RKO (cell line): Measurements from ENCODE around the gene CDK5R1.

ENCODE experiments used
- DNase-seq: peaks from one replicate; pipeline ENCODE4 v3.0.0-alpha.2; 2016; ENCODE audit warnings: low spot score

Gene CDK5R1

DNA sequence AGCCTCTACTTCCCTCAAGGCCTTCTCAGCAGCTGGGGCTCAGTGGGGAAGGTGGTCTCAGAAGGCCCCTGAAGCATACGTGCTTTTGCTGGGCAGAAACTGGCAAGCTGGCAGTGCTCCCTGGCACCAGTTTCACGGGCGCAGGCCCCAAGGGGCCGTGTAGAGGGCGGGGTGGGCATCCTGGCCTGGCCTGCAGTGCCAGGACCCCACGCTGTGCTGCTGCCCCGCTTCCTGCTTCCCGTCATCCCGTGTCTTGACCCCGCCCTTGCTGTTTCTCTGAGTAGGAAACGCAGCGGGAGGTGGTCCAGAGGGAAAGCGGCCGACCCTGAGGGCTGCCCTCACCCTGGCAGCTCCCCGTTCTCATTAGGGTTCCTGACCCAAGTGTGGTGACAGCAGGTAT, 6.8 kb downstream of the CDK5R1 start:
- DNase-seq, result no peak

DNA sequence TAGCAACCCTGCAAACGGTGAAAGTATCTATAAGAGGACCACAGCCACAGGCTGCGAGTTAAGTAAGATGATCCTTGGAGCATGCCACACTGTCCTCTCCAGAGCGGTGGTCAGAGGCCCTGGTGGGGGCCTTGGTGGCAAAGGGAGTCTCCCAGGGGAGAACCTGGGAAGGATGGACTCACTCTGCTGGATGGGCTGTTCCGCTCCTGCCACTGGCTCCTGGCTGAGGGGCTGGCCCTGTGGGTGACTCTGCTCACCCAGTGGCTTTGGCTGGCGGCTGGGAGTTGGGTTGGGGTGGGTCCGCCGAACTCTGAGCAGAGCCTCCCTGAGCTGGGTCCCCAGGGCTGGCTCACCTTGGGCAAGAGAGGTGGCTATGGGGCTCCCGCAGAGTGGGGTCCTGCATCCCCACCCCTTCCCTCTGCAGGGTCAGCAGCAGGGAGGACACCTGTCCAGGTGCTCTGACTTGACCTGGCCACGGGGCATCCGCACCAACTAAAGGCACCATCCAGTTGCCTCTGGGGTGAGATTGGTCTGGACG, 7.3 kb downstream of the CDK5R1 start:
- no peak for DNase-seq

DNA sequence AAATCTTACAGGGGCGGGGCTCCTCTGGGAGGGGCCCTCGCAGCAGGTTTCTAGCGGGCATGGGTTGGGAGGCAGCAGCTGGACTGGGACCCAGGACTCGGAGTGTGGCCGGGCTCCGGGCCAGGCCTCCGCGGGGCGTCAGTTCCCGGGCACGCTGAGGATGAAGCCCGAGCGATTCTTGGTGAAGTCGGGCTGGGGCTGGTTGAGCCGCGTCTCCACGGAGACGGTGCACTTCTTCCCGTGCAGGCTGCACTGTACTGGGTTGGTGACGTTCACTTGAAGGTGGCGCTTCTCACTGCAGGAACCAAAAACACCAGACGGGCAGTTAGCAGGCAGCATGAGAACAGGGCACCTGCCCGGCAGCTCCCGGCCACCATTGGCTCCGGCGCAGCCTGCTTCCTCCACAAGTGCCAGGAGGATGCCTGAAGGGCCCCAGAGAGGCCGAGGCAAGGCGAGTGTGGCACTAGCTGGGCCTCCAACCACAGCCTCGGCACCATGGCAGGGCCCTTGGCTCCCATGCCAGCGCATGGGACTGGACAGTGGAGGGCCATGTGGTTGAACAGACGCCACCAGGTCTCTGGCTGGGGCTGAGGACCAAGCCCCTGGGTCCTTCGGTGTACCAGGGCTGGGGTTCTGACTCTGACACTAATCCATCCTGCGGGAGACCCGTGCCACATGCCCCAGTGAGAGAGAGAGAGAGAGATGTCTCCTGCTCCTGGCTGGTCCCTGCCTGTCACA, 8.0 kb downstream of the CDK5R1 start:
- DNase-seq, result no peak

DNA sequence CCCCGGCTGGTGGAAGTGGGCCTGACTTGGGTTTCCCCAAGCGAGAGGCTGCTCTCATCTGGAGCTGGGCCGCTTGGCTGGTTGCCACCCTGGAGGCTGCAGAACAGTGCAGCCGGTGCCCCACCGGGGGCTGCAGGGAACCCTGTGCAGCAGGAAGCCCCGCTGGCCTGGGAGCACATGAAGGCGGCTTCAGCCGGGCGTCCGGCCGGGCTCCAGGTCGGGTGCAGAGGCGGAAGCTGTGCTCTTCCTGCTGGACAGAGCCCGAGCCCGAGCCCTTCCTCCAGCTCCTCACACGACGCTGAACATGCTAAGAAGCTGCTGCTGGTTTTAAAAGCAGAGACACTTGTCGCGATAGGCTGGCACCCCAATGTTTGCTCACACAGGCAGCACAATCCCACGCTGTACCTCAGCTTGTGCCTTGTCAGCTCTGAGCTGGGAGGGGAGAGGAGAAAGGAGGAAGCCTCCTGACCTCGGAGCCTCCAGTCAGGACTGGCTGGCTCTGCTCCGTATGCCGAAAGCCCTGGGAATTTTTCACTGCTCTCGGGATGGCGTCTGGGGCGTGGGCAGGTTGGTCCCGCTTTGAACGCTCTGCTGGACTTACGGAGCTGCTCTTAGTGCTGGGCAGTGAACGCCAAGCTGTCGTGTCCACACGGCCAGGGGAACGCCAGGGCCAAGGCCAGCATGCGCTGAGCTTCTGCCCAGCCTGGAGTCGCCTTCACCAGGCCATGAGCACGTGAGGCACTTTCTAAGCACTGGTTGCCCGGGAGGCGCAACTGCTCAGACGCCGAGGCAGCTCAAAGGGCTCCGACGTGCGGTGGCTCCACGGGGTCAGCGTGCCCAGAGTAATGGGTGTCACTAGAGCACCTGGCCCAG, 8.8 kb downstream of the CDK5R1 start:
- DNase-seq, result no peak

DNA sequence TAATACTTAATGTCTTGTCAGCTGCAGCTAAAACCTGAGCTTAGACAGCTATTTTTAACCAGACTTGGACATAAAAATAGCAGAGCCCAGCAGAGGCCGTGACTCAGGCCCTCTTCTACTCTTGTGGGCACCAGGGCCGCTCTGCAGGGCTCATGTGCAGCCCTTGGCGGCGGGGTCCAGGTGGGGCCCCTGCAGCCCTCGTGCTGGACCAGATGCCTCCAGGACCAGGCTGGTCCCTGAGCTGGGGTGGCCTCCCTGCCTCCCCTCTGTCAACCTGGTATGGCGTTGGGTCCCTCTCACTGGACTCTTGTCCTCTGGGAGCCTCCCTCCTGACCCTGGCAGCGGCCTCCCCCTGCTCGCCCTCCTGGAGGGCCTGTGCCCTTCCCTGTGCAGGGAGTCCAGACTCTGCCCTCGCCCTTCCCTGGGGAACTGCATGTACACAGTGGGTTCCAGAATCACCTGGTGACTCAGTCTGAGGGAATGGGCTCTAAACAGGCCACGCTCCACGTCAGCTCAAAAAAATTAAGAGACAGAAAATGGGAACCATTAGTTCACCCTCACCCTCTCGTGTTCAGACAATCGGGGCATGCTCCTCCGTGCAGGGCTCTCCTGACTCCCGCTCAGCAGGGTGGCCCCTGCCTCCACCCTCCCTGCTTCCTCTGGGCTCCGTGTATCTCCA, 9.7 kb downstream of the CDK5R1 start:
- DNase-seq, result peak; percentile 28

DNA sequence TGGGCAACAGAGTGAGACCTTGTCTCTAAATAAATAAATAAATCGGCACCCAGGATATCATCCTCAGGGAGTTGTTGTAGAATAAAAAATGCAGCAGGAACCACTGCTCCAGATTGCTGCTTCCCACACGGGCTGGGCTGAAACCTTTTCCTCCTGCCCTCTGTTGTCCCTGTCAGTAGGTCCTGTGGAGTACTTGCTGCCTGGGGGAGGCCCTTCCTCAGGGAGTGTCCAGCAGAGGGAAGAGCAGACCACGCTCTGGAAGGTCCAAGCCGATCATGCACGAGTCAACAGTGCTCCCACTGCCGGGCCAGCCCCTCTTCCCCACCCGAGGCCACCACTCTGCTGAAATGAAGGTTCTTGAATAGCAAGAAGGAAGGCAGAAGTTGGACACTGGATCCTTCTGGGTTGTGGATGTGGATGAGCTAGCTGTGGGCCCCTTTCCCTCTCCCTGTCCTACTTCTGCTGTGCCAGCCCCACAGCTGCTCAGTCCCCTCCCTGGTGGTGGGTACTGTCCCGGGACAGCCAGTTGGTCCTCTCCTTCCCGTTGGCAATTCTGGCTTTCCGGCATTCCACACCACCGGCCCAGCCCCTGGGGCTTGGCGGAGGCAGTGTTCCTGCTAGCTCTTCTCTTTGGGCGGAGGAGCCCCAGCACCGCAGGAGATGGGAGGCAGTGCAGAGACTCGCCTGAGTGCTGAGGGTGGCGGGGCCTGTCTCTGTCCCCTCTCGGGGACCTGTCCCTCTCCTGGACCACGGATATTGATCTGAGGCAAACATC, 10.8 kb downstream of the CDK5R1 start:
- no peak for DNase-seq

DNA sequence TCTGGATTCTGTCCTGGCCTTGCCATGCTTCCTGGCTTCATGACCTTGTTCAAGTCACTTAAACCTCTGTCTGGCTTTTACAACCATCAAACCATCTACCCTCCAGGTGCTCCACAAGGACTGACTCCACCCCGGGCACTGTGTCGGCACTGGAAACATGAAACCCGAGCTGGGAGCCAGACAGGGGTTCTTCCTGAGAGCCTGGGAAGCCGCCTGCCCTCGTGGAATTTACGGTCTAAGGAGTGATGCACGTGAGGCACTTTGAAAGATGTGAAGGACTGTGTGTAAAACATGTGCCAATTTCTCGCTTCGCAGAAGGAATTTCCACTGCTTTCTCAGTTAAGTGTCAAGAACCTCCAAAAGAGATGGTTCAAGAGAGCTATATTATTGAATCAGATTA, 11.6 kb downstream of the CDK5R1 start:
- no peak for DNase-seq

DNA sequence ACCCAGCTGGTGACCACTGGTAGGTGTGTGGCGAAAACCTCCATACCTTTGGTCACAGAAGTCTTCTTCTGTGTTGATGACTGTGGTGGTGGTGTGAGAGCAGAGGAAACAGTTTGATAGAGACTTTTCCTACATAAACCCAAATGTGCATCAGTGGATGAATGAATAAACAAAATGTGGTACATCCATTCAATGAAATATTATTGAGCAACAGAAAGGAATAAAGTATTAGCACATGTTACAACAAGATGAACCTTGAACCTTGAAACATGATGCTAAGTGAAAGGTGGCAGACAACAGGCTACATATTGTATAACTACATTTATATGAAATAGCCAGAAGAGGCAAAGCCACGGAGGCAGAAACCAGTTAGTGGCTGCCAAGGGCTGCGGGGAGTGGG, 15.2 kb downstream of the CDK5R1 start:
- DNase-seq, result no peak

DNA sequence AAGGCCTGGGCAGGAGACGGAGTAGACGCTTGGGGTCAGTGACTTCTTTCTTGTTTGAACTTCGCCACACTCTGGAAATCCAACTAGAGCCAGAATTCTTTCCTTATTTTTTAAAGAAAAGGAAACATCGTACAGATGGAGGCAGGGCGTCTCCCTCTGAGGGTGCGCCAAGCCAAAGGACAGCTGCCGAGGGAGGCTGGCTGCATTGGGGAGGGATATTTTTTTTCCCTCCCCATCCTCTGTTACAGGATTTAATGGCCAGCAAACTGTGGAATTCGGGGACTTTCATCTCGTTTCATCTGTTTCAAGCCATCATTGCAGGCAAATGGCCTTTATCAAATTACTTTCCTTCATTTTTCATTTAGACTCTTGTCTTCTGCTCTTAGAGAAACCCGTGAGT, 15.9 kb downstream of the CDK5R1 start:
- DNase-seq, result no peak

DNA sequence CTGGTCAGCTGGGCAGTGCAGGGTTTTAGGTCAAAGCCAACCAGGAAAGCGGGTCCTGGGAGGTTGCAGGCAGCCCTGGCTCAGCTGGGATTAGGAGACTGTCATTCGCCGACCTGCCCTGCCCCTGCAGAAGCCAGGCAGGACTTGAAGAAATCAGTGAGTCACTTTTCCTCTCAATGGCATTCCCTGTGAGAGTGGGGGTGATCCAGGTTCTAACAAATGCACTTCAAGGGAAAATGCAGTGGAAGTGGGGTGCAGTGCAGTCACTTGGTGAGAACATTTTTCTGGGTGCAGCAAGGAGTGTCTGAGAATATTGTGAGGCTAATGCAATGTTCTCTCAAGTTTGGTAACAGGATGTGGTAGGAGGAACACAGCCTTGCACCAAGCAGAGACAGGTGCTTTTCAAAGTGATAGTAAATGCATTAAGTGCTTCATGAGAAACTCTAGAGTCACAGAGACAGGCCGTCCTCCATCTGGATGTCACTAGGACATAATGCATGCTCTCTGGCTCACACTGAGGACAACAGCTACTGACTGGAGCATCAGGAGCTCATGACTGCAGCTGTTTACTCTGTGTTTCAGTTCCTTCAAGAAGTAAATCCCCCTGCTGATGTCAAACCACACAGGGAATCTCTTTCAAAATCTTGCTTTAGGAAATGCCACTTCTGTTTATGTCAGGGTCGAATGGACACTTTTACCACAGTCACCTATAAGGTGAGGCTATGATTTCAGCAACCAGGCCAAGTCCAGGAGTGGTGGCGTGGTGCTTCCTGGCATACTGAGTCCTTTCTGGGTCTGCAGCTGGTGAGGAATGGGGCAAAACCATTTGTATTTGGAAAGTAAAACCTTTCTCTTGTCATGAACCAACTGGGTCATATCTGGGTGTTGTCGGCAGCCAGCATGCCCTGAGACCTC, 16.7 kb downstream of the CDK5R1 start:
- no peak for DNase-seq

DNA sequence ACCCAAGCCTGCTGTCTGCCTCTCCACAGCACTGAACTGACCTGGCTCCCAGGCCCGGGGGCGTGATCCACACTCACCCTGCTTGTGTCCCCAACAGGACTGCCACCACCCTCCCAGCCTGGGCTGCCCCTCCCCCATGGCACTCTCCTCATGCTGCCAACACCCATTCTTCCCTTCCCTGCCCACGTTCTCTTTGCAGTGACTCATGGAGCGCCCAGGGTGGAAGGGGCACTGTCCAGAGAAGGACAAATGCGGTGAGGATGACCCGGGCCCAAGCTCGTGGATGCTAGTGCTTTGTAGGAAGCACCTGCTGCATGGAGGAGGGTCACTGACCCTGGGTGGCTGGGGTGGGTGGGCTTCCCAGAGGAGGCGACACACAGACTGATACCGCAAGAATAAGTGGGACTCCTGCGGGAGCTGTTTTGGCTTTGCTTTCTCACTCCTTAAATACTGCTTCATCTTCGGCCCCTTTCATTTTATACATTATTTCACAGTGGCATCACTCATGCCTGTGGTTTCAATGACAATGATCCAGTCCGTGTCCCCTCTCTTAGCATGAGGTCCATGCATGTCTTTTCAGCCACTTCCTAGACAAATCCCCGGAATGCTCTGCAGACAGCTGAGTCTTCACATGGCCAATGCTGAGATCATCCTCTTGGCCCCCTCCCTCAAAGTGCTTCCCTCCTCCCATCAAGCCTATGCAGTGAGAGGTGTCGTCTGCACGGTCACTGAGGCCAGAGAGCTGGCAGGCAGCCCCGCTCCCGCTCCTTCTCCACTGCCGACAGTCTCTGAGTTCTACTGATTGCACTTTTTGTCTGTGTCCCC, 17.6 kb downstream of the CDK5R1 start:
- DNase-seq, result no peak

DNA sequence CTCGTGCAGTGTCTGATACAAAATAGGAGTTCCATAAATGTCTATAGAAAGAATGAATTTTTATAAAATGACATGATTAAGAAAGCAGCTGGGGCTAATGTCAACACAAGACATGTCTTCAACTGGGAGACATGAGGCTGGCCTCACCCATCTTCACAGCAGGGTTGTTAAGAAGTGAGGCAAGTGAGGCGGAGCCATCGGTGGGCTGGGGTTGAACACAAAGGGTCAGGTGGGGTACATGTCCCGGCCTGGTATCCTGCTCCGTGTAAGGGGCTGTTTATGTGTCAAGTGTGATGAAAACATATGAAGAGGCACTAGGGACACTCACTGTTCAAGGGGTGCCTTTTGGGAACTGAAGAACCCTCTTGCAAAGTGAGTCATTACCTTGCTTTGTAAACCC, 22.1 kb downstream of the CDK5R1 start:
- no peak for DNase-seq

DNA sequence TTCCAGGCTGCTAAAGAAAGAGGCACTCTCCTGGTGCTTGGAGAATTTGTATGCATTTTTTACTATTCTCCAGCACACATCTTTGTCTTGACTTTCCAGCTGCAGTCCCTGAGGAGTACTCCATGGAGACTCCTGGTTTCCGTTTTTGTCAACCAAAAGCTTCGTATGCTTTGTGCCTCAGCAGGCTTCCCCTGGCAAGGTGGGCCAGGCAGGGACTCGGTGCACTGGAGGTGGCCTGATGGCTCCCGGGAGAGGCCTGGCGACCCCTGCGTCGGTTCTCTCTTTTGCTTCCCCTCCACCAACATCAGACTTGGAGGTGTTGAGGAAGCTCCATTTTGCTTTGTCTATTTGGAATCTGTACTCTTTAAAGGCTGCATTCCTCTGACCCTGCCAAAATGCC, 23.7 kb downstream of the CDK5R1 start:
- DNase-seq, result no peak

DNA sequence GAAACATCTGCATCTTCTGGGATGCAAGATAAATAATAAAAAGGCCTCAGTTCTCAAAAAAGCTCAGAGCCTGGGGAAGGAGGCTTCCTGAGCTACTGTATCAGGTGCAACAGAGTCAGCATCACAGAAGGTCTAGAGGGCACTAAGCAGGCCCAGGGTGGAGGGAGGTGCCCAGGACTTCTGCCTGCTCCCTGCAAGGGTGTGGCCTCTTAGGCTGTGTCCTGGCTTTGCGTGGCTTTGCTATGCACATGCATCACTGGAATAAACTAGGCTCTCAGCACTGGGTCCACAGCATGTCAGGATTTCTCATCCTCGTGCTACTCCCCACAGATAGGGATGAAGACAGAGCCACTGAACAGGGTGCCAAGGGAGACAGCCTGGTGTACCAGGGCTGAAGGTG, 25.5 kb downstream of the CDK5R1 start:
- DNase-seq, result no peak

DNA sequence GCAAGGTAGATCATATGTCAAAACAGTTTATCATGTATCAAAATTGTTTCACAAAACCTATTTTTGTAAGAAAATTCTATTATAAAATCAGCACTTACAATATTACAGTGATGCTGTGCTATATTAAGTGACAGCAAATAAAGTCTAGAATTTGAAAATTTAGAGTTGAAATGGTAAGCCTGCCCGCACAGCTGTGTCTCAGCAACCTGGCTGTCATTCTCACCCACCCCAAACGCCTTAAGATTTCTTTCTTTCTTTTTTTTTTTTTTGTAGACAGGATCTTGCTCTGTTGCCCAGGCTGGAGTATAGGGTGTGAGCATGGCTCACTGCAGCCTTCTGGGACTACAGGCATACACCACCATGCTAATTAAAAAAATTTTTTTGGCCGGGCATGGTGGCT, 26.8 kb downstream of the CDK5R1 start:
- DNase-seq, result no peak

DNA sequence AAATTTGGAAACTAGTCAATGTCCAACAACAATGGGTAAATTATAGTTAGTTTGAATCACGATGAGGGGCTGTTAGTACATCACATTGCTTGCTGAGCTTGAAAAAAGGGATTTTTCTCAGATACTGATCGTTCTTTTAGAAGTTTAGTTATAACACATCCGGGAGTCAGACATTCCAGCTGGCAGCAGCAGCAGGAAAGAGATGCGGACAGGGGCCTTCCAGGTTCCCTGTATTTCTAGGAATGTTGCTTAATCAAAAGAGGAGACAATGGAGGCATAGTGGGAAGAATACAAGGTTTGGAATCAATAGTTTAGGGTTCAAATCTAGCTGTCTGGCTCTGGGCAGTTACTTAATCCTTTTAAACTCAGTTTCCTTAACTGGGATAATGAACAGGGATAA, 27.8 kb downstream of the CDK5R1 start:
- no peak for DNase-seq

DNA sequence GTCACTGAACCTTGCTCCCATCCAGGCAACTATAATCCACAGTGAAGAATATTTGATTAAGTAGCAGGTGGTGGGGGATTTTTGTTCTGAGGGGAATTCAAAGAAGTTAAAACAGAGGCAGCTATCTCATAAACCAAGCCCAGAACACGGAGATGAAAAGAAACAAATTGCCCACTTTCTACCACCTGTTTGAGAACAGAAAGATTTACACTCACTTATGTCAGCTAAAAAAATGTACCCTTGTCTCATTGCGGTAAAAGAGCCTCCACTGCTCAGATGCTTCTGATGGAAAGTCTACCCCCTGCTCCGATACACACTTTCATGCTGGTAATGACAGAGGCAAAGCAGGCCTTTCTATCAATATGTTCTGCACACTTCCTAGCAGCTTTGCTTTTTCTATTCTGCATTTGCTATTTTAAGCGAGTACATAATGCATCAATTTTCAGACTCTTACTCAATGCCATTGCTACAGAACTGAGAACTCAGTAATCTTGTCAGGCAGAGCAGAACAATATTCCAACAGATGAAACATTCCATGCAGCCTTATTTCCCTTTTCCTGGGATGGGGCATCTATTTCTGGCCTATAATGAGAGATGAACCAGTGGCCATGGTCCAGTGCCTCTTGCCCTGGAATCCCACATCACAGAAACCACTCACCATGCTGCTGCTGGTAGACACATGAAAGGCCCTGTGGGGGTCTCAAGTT, 29.0 kb downstream of the CDK5R1 start:
- DNase-seq, result no peak

DNA sequence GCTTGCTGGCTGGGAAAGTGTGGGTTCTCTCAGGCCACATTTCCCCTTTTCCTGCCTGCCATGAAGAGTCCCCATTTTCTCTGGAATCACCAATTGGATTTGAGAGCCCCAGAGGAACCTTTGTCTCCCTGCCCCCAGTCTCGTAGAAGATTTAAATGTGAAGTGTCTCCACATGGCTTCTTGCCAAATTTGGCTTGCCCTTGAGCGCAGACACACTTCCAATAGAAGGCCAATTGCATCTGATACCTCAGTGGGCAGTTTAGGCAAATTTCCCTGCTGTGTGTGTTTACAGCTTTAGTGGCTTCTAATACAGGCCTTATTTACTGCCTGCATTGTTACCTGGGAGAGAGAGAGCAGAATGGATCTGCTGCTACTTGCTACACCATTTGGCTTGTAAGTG, 29.7 kb downstream of the CDK5R1 start:
- no peak for DNase-seq
